ENCODE measurements around the gene SYT9. TPM values are rescaled to one million over a fixed set of nuclear protein-coding genes. Genes with fewer than 3 reads are reported as not detected.

The SYT9 gene
- total RNA-seq, 4 donors from 2014 or later: 0.13 to 0.47 (median 0.15) TPM; not detected in 1

GRCh38 chr11:7254731-7255291 lies 3.1 kb downstream of the SYT9 start:
- H3K27me3 ChIP-seq: peaks cover 57% of the 10 kb centered on the region
- H3K36me3 ChIP-seq: no peaks in the 10 kb centered on the region
- TF ChIP-seq EP300 (IDR thresholded peaks at IDR 0.05) (no peak), POLR2A (IDR thresholded peaks at IDR 0.05) (no peak), POLR2AphosphoS5 (IDR thresholded peaks at IDR 0.05) (no peak)
- TF ChIP-seq, protein P1, sequence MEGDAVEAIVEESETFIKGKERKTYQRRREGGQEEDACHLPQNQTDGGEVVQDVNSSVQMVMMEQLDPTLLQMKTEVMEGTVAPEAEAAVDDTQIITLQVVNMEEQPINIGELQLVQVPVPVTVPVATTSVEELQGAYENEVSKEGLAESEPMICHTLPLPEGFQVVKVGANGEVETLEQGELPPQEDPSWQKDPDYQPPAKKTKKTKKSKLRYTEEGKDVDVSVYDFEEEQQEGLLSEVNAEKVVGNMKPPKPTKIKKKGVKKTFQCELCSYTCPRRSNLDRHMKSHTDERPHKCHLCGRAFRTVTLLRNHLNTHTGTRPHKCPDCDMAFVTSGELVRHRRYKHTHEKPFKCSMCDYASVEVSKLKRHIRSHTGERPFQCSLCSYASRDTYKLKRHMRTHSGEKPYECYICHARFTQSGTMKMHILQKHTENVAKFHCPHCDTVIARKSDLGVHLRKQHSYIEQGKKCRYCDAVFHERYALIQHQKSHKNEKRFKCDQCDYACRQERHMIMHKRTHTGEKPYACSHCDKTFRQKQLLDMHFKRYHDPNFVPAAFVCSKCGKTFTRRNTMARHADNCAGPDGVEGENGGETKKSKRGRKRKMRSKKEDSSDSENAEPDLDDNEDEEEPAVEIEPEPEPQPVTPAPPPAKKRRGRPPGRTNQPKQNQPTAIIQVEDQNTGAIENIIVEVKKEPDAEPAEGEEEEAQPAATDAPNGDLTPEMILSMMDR (IDR thresholded peaks at IDR 0.05): no peak
- 52 to 100% methylated on average over 1 to 3 of the region's 3 CpGs for WGBS, 2 donors (ENCODE audit: low coverage in 1 of 2)
- no peaks in the 10 kb centered on the region for H3K9me3 ChIP-seq
- no peak overlapping the region for H3K4me3 ChIP-seq
- no peak overlapping the region for H3K27ac ChIP-seq
- peaks cover 0 to 17% (median 10%) of the 10 kb centered on the region in 3 donors for H3K4me1 ChIP-seq
- ATAC-seq: no peak

DNA sequence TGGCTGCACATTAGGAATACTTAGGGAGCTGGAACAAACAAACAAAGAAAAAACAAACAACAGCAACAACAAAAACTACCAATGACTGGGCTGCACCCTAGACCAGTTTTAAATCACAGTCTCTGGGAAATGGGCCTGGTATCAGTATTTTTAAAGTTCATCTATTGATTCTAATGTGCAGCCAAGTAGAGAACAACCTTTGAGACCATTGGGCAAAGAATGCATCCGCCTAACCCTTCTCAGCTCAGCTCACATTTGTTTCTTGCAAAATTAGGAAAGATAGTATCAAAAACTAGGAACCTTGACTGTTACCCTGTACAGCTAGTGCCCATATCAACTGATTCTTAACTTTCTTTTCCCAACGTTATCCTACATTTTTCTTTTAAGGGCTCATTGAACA lies 5.2 kb downstream of the SYT9 start:
- no peaks in the 10 kb centered on the region for H3K36me3 ChIP-seq
- H3K27ac ChIP-seq: no peak overlapping the region
- H3K4me1 ChIP-seq: peaks cover 0 to 10% (median 9%) of the 10 kb centered on the region in 3 donors
- TF ChIP-seq EP300 (IDR thresholded peaks at IDR 0.05) (no peak), POLR2AphosphoS5 (IDR thresholded peaks at IDR 0.05) (no peak), POLR2A (IDR thresholded peaks at IDR 0.05) (no peak)
- TF ChIP-seq, protein P1 (IDR thresholded peaks at IDR 0.05): no peak
- no peak for ATAC-seq
- no peaks in the 10 kb centered on the region for H3K9me3 ChIP-seq
- H3K4me3 ChIP-seq: no peak overlapping the region
- peaks cover 41% of the 10 kb centered on the region for H3K27me3 ChIP-seq
- 33 to 47% methylated on average over 2 of the region's 2 CpGs for WGBS, 2 donors (ENCODE audit: low coverage in 1 of 2)

GRCh38 chr11:7257724-7258123 lies 6.0 kb downstream of the SYT9 start:
- WGBS, 2 donors (ENCODE audit: low coverage in 1 of 2): 63 to 78% methylated on average over 2 of the region's 2 CpGs
- ATAC-seq: no peak

DNA sequence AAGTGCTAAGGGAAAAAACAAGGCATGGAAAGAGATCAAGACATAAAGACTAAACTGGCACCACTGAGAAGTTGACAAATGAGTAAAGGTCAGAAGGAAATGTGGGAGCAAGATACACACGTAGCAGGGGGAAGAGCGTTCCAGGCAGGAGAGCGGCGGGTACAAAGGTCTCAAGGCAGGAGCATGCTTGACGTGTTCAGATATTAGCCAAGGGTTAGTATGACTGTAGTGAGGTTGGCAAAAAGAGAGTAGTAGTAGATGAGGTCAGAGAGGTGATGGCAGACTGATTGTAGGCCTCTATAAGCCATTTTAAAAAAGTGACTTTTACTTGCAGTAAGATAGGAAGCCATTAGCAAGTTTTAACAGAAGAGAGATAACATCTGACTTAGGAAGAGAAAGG lies 9.9 kb downstream of the SYT9 start:
- no peaks in the 10 kb centered on the region for H3K4me1 ChIP-seq
- H3K9me3 ChIP-seq: no peaks in the 10 kb centered on the region
- ATAC-seq: no peak
- H3K36me3 ChIP-seq: no peaks in the 10 kb centered on the region
- TF ChIP-seq EP300 (IDR thresholded peaks at IDR 0.05) (no peak), POLR2A (IDR thresholded peaks at IDR 0.05) (no peak), POLR2AphosphoS5 (IDR thresholded peaks at IDR 0.05) (no peak)
- TF ChIP-seq, protein P1 (IDR thresholded peaks at IDR 0.05): no peak
- H3K27me3 ChIP-seq: peaks cover 3% of the 10 kb centered on the region
- H3K27ac ChIP-seq: no peak overlapping the region
- WGBS, 2 donors (ENCODE audit: low coverage in 1 of 2): 65 to 71% methylated on average over 5 of the region's 5 CpGs
- H3K4me3 ChIP-seq: no peak overlapping the region

More at GRCh38 chr11:7257724-7258123, 6.0 kb downstream of the SYT9 start:
- Histone ChIP-seq H3K9me3 (no peaks in the 10 kb centered on the region), H3K4me1 (peaks cover 0 to 2% (median 2%) of the 10 kb centered on the region in 3 donors), H3K27me3 (peaks cover 33% of the 10 kb centered on the region), H3K4me3 (no peak overlapping the region), H3K36me3 (no peaks in the 10 kb centered on the region), H3K27ac (no peak overlapping the region)
- TF ChIP-seq, protein P1 (IDR thresholded peaks at IDR 0.05): no peak
- TF ChIP-seq EP300 (IDR thresholded peaks at IDR 0.05) (no peak), POLR2AphosphoS5 (IDR thresholded peaks at IDR 0.05) (no peak), POLR2A (IDR thresholded peaks at IDR 0.05) (no peak)

GRCh38 chr11:7262672-7263071 lies 11.0 kb downstream of the SYT9 start:
- WGBS, 2 donors (ENCODE audit: low coverage in 1 of 2): 31 to 50% methylated on average over 2 of the region's 2 CpGs
- ATAC-seq: no peak
- no peaks in the 10 kb centered on the region for H3K4me1 ChIP-seq

More at GRCh38 chr11:7262672-7263071, 11.0 kb downstream of the SYT9 start:
- H3K27me3 ChIP-seq: peaks cover 3% of the 10 kb centered on the region
- no peaks in the 10 kb centered on the region for H3K36me3 ChIP-seq
- no peaks in the 10 kb centered on the region for H3K9me3 ChIP-seq
- H3K27ac ChIP-seq: no peak overlapping the region
- TF ChIP-seq EP300 (IDR thresholded peaks at IDR 0.05) (no peak), POLR2A (IDR thresholded peaks at IDR 0.05) (no peak), POLR2AphosphoS5 (IDR thresholded peaks at IDR 0.05) (no peak)
- TF ChIP-seq, protein P1 (IDR thresholded peaks at IDR 0.05): no peak
- H3K4me3 ChIP-seq: no peak overlapping the region
